GM21825 (cell line): ENCODE results near the gene FAHD2A.
"Not testable (repeated sequence)": the region's sequence is repeated elsewhere in the genome, so short reads cannot be mapped to it uniquely, and the experiment has no call there.

Experiments used
- ATAC-seq: cut with Tn5 transposase; IDR thresholded peaks from one replicate; pipeline ENCODE4 v1.9.1; 2021; ENCODE audit warnings: mild to moderate bottlenecking, moderate library complexity; ENCODE audit not compliant: unreplicated experiment

The FAHD2A gene

DNA sequence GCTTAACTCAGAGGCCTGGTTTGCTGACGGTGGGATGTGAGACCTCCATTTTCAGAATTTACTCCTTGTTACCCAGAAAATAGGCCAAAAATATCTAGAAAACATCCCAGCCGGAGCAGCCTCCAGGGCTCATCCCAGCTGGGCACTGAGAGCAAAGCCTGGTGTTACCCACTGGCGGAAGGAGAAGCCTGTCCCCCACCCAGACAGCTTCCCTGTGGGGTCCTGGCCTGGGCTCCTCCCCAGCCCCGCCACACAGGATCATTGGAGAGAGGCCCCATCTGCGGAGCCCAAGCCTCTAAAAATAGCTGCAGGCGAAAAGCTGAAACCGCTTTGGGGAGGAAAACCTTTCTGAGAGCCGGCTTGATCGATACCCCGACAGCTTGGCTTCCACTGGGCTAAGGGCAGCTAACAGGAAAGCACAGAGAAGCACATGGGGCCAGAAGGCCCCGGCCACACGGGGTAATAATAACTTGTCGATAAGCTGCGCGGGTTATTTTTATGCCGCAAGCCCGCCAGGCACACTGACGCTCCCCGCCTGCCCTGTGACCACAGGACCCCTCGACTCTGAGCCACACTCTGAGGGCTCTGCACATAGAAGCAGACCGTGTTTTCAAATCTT is 26.9 kb upstream of the FAHD2A start:
- ATAC-seq, result no peak

GRCh38 chr2:95376311-95377215 is 25.9 kb upstream of the FAHD2A start:
- no peak for ATAC-seq

DNA sequence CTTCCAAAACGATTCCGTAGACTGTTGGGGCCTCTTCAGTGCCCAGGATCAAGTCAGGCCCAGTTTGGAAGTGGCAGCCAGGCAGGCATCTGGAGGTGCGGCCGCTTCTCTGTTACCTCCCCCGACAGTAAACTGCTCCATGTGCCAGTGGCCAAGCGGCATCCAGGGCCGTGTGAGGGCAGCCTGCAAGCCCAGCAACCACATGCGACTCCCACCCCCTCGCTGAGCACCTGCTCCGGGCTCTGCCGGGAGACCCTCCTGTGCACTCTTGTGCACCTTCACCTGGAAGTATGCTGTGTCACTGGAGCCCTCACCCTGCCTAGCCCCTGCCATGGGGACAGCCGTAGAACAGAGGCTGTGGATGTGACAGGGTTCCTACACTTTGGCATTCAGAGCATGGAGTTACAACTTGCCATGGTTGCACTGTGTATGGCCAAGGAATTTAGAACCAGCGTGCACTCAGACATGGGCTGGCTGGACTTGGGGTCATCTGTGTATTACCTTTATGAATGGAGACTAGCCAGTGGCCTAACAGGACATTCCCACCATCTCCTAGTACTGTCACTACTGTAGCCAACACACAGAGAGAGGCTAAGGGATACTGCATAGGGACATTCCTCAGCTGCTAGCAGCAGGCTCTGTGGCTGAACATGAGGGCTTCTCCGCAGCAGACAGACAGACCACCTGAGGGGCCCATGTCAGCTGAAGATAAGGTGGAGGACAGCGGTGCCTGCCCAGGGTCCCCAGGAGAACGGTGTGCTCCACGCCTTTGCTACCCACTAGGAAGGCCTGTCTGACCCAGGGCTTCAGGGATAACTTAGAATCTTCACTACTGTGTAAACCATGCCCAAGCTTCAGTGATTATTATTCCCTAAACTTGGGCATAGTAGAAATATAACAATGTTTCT is 25.0 kb upstream of the FAHD2A start:
- no peak for ATAC-seq

- ATAC-seq, result not testable (repeated sequence)
Observed at GRCh38 chr2:95378281-95378680, 24.2 kb upstream of the FAHD2A start.

DNA sequence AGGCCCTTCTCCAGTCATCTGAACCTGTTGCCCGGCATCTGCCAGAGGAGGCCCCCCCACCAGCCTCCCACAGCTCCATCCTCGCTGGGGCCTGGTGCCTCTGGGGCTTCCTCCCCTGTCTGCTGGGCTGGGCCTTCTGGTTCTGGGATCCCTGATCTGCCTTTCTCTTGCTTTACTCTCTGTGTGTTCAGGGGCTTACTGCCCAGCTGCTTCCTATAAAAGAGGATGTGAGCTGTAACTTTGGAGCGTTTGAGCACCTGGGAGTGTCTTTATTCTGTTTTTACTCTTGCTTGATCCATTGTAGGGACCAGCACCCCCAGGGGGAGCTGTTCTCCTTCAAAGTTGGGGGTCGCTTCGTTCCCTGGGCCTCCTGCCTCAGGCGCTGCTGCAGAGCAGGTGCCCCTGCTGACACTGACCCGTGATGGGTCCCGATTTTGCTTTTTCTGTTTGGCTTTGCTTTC is 23.1 kb upstream of the FAHD2A start:
- ATAC-seq, result no peak

GRCh38 chr2:95380280-95380679 is 22.2 kb upstream of the FAHD2A start:
- no peak for ATAC-seq

GRCh38 chr2:95380731-95381130 is 21.8 kb upstream of the FAHD2A start:
- no peak for ATAC-seq

DNA sequence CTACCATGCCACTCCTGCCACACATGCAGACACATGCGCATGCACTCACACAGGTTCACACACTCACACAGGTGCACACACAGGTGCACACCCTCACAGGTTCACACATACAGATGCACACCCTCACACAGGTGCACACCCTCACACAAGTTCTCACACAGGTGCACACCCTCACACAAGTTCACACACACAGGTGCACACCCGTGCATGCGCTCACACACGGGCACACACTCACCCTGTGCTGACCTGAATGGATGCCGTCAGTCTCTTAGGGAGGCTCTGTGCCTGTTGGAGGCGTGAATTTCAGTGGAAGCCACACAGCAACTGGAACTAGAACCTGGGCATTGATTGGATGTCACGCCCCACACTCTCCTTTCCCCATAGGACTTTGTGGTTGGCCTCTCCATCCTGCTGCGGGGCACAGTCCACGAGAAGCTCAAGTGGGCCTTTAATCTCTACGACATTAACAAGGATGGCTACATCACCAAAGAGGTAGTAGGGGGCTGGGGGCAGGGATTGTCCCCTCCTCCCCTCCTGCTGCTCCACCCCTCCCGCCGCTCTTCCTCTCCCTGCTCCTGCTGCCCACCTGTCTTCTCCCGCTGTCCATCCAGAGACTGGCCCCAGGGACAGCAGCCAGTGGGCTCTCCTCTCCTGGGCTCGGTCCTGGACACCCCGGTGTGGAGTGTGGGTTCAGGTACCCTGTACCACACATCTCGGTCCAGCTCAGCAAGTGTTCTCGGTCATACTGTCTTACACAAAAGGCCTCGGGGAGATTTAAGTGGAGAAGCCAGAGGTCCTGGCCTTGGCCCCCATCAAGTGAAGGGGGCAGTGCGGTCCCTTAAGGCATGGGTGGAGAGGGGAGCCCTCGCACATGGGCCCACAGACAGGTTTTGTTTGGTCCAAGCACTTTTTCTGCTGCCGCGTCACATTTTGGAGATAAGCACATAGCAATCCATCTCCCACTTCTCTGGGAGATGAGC is 21.0 kb upstream of the FAHD2A start:
- no peak for ATAC-seq

- no peak for ATAC-seq
Observed at GRCh38 chr2:95382192-95382591, 20.3 kb upstream of the FAHD2A start.

- no peak for ATAC-seq
Observed at GRCh38 chr2:95382686-95383634, 19.5 kb upstream of the FAHD2A start.

DNA sequence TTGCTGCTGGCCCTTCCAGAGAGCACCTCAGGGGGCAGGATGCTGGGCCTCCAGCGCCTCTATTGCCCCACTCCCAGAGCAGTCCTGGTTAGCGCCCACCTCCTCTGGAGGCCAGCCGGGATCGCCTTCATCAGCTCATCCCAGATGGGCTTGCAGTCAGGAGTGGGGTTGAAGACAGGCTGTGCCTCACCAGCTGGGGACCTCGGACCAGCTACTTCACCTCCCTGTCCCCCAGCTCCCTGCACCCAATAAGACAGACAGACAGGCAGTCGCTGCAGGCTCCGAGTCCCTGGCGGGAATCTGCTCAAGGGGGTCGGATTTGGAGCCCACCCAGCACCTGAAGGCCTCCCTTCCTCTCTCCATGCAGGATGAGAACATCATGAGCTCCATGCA is 18.9 kb upstream of the FAHD2A start:
- no peak for ATAC-seq

DNA sequence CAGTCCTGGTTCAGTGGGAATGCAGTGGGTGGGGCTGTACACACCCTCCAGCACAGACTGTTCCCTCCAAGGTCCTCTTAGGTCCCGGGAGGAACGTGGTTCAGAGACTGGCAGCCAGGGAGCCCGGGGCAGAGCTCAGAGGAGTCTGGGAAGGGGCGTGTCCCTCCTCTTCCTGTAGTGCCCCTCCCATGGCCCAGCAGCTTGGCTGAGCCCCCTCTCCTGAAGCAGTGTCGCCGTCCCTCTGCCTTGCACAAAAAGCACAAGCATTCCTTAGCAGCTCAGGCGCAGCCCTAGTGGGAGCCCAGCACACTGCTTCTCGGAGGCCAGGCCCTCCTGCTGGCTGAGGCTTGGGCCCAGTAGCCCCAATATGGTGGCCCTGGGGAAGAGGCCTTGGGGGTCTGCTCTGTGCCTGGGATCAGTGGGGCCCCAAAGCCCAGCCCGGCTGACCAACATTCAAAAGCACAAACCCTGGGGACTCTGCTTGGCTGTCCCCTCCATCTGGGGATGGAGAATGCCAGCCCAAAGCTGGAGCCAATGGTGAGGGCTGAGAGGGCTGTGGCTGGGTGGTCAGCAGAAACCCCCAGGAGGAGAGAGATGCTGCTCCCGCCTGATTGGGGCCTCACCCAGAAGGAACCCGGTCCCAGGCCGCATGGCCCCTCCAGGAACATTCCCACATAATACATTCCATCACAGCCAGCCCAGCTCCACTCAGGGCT is 17.5 kb upstream of the FAHD2A start:
- no peak for ATAC-seq

- ATAC-seq, result no peak
Observed at GRCh38 chr2:95385570-95385984, 16.9 kb upstream of the FAHD2A start.

DNA sequence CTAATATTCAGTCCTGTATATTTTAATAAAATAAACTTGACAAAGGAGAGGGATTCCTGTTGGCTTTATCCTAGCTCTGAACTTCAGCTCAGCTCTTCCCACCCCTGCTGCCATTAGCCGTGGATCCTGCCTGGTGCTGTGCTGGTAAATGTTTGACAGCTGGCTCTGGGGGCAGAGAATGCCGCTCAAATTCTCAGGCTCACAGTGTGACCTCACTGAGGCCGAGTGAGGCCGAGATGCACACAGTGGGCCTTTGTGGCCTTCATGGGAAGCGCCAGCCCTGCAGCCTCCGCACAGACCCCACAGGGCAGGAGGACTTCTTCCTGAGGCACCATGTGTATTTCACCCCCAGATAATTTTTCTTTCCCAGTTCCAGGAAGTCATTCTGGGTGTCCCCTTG is 16.5 kb upstream of the FAHD2A start:
- no peak for ATAC-seq

- ATAC-seq, result no peak
Observed at GRCh38 chr2:95387358-95387757, 15.2 kb upstream of the FAHD2A start.

- ATAC-seq, result no peak
Observed at GRCh38 chr2:95388091-95388692, 14.3 kb upstream of the FAHD2A start.

- ATAC-seq, result no peak
Observed at GRCh38 chr2:95388856-95389244, 13.7 kb upstream of the FAHD2A start.
